ENCODE measurements around the gene PRPSAP2. TPM values are rescaled to one million over a fixed set of nuclear protein-coding genes. Genes with fewer than 3 reads are reported as not detected.

PRPSAP2 gene
- polyA plus RNA-seq, 1 donor from 2014 or later, result 358 TPM

GRCh38 chr17:18978050-18978449, 120.1 kb downstream of the PRPSAP2 start:
- Histone ChIP-seq H3K4me2 (ENCODE audit: low read length) (no peak overlapping the region), H3K4me3 (ENCODE audit: low read length) (no peak overlapping the region), H3K9ac (ENCODE audit: low read length) (no peak overlapping the region), H3K27ac (ENCODE audit: low read length) (no peak overlapping the region), H3K36me3 (ENCODE audit: insufficient read depth, low read length) (no peaks in the 10 kb centered on the region), H4K20me1 (ENCODE audit: insufficient read depth) (no peaks in the 10 kb centered on the region), H2AFZ (ENCODE audit: low read depth, low read length) (no peak overlapping the region), H3K27me3 (ENCODE audit: insufficient read depth, low read depth, low read length) (no peaks in the 10 kb centered on the region), H3F3A (ENCODE audit: insufficient read depth, low read length, poor library complexity, severe bottlenecking) (no peaks in the 10 kb centered on the region), H3K9me2 (ENCODE audit: insufficient read depth, low read length) (no peaks in the 10 kb centered on the region), H3K79me2 (replicated peaks; ENCODE audit: insufficient read depth, low read length) (no peaks in the 10 kb centered on the region), H3K9me3 (ENCODE audit: low read length) (no peaks in the 10 kb centered on the region)
- TF ChIP-seq MXI1 (conservative IDR thresholded peaks at IDR 0.05; ENCODE audit: poor library complexity, severe bottlenecking) (no peak), RAD21 (conservative IDR thresholded peaks at IDR 0.05) (no peak), TAF1 (IDR thresholded peaks at IDR 0.05; ENCODE audit: low read depth) (no peak)

- H3K4me3 ChIP-seq (ENCODE audit: low read length), result no peak overlapping the region
Observed at GRCh38 chr17:18978655-18979054, 120.7 kb downstream of the PRPSAP2 start.

More at GRCh38 chr17:18978655-18979054, 120.7 kb downstream of the PRPSAP2 start:
- Histone ChIP-seq H3K27me3 (ENCODE audit: insufficient read depth, low read depth, low read length) (no peaks in the 10 kb centered on the region), H3K9me3 (ENCODE audit: low read length) (no peaks in the 10 kb centered on the region), H3F3A (ENCODE audit: insufficient read depth, low read length, poor library complexity, severe bottlenecking) (no peaks in the 10 kb centered on the region), H3K79me2 (replicated peaks; ENCODE audit: insufficient read depth, low read length) (no peaks in the 10 kb centered on the region), H4K20me1 (ENCODE audit: insufficient read depth) (no peaks in the 10 kb centered on the region), H2AFZ (ENCODE audit: low read depth, low read length) (no peak overlapping the region), H3K9me2 (ENCODE audit: insufficient read depth, low read length) (no peaks in the 10 kb centered on the region), H3K9ac (ENCODE audit: low read length) (no peak overlapping the region), H3K36me3 (ENCODE audit: insufficient read depth, low read length) (no peaks in the 10 kb centered on the region), H3K4me2 (ENCODE audit: low read length) (no peak overlapping the region), H3K27ac (ENCODE audit: low read length) (no peak overlapping the region)
- TF ChIP-seq RAD21 (conservative IDR thresholded peaks at IDR 0.05), result no peak
- TF ChIP-seq SMC3 (conservative IDR thresholded peaks at IDR 0.05; ENCODE audit: poor library complexity), result no peak
- TF ChIP-seq MXI1 (conservative IDR thresholded peaks at IDR 0.05; ENCODE audit: poor library complexity, severe bottlenecking), result no peak
- no peak for TF ChIP-seq TAF1 (IDR thresholded peaks at IDR 0.05; ENCODE audit: low read depth)
- TF ChIP-seq CTCF (IDR thresholded peaks at IDR 0.05; ENCODE audit: poor library complexity, severe bottlenecking), result no peak
- no peak for TF ChIP-seq REST (IDR thresholded peaks at IDR 0.05; ENCODE audit: borderline replicate concordance)
- no peak for TF ChIP-seq EZH2 (IDR thresholded peaks at IDR 0.05; ENCODE audit: borderline replicate concordance, insufficient read depth, low read length, poor library complexity, severe bottlenecking)
- TF ChIP-seq EP300 (conservative IDR thresholded peaks at IDR 0.05; ENCODE audit: poor library complexity, severe bottlenecking), result no peak
- no peak for TF ChIP-seq POLR2AphosphoS5 (IDR thresholded peaks at IDR 0.05)

Small RNA genes within 50 kb of the gene (small RNA-seq; reads per million reads assigned to genes)
- gene RF00324, result 0 reads per million in 3 experiments

Other genes with a start within 250 kb of the PRPSAP2 start
- 2.1 and 2.2 TPM in 2 replicates for gene TBC1D28, start 213.7 kb upstream of the PRPSAP2 start, polyA plus RNA-seq
- gene FOXO3B, start 175.8 kb upstream of the PRPSAP2 start, polyA plus RNA-seq, result 4.0 and 4.2 TPM in 2 replicates
- 0.21 and 0.56 TPM in 2 replicates for gene FBXW10, start 114.1 kb upstream of the PRPSAP2 start, polyA plus RNA-seq
- gene TVP23B, start 76.9 kb upstream of the PRPSAP2 start, polyA plus RNA-seq, result 62.4 and 71.5 TPM in 2 replicates
- gene SLC5A10, start 94.0 kb downstream of the PRPSAP2 start, polyA plus RNA-seq, result not detected in 2 replicates
- 0.12 TPM in 1 of 2 replicates, not detected in the other for gene FAM83G, start 146.6 kb downstream of the PRPSAP2 start, polyA plus RNA-seq
- 0.42 and 2.3 TPM in 2 replicates for gene GRAP, start 188.8 kb downstream of the PRPSAP2 start, polyA plus RNA-seq

Data from neural cell (in vitro differentiated cells).